Fibroblast of lung (primary cell): ENCODE data around the gene CCDC85A. TPM values are rescaled to one million over a fixed set of nuclear protein-coding genes. Genes with fewer than 3 reads are reported as not detected.

Experiments
- DNase-seq, 2 donors: peaks; one replicate each; pipeline versions ENCODE4 v3.0.0 to v3.0.0-alpha.2; 2010; ENCODE audit warnings: low read depth in 2 of 2
- H2AFZ ChIP-seq: 2 replicates; pipeline ENCODE4 v1.5.1; 2012; ENCODE audit warnings: low read length, control low read depth, inconsistent platforms
- H3K27ac ChIP-seq: 2 replicates; pipeline ENCODE4 v1.5.1; 2011; ENCODE audit warnings: low read length, control low read depth; ENCODE audit not compliant: insufficient read depth
- H3K27me3 ChIP-seq: 2 replicates; pipeline ENCODE4 v1.5.1; 2011; ENCODE audit warnings: mild to moderate bottlenecking, low read length; ENCODE audit not compliant: control insufficient read depth, insufficient read depth
- H3K36me3 ChIP-seq: 2 replicates; pipeline ENCODE4 v1.5.1; 2011; ENCODE audit warnings: low read length; ENCODE audit not compliant: control insufficient read depth, insufficient read depth
- H3K4me1 ChIP-seq: 2 replicates; pipeline ENCODE4 v1.5.1; 2011; ENCODE audit warnings: low read length; ENCODE audit not compliant: control insufficient read depth, insufficient read depth; ENCODE audit errors: extremely low read depth
- H3K4me2 ChIP-seq: 2 replicates; pipeline ENCODE4 v1.5.1; 2011; ENCODE audit warnings: low read length, control low read depth; ENCODE audit not compliant: insufficient read depth; ENCODE audit errors: extremely low read depth
- H3K4me3 ChIP-seq, 4 experiments: fragments of 200-600 bp in 1 of 4; sonication (generic) in 1 of 4; replicated peaks in 1 of 4; 2 replicates each; pipeline ENCODE4 v1.5.1; 2011 to 2016; ENCODE audit warnings: low read length in 4 of 4, low read depth in 3 of 4, mild to moderate bottlenecking in 3 of 4, control low read depth in 2 of 4, inconsistent platforms in 1 of 4, mixed read lengths in 1 of 4; ENCODE audit not compliant: insufficient read depth in 1 of 4; ENCODE audit errors: control extremely low read depth in 1 of 4
- H3K79me2 ChIP-seq: 2 replicates; pipeline ENCODE4 v1.5.1; 2012; ENCODE audit warnings: mild to moderate bottlenecking, low read length, inconsistent platforms; ENCODE audit not compliant: control insufficient read depth, insufficient read depth
- H3K9ac ChIP-seq: 2 replicates; pipeline ENCODE4 v1.5.1; 2011; ENCODE audit warnings: mild to moderate bottlenecking, low read length, control low read depth; ENCODE audit not compliant: insufficient read depth
- H3K9me3 ChIP-seq: 2 replicates; pipeline ENCODE4 v1.5.1; 2012; ENCODE audit warnings: low read depth, low read length; ENCODE audit not compliant: control insufficient read depth, insufficient read depth
- H4K20me1 ChIP-seq: 2 replicates; pipeline ENCODE4 v1.5.1; 2011; ENCODE audit warnings: low read length; ENCODE audit not compliant: control insufficient read depth, insufficient read depth; ENCODE audit errors: extremely low read depth
- EZH2 ChIP-seq: IDR thresholded peaks from 2 replicates; pipeline ENCODE4 v1.5.1; 2012; ENCODE audit warnings: low read length, control low read depth, mild to moderate bottlenecking; ENCODE audit errors: missing control alignments
- polyA plus RNA-seq, 2 donors: library from polyadenylated mRNA; depleted of rRNA in 1 of 2; stranded (reverse) in 1 of 2; unstranded in 1 of 2; fragments of >200 nt; gene quantifications; 2 replicates each; pipeline ENCODE4 v1.2.1, GENCODE V29; 2011 to 2012; ENCODE audit warnings: missing spikeins in 1 of 2
- total RNA-seq: library from RNA; depleted of rRNA; stranded (reverse); fragments of >200 nt; gene quantifications from 2 replicates; pipeline ENCODE4 v1.2.1, GENCODE V29; 2014
- TF ChIP-seq, protein P1 (sequence below), 2 donors: IDR thresholded peaks in 1 of 2; conservative IDR thresholded peaks in 1 of 2; 1 replicate in 1 of 2; 2 replicates in 1 of 2; pipeline ENCODE4 v1.5.1; 2011 to 2012; ENCODE audit warnings: low read length in 2 of 2, control low read depth in 1 of 2, inconsistent platforms in 1 of 2, low read depth in 1 of 2, mild to moderate bottlenecking in 1 of 2

The CCDC85A gene
- total and polyA plus RNA-seq, 2 donors (not counting 1 experiment from before 2014, with no cell fraction given): 0.03 TPM; not detected in 1

DNA sequence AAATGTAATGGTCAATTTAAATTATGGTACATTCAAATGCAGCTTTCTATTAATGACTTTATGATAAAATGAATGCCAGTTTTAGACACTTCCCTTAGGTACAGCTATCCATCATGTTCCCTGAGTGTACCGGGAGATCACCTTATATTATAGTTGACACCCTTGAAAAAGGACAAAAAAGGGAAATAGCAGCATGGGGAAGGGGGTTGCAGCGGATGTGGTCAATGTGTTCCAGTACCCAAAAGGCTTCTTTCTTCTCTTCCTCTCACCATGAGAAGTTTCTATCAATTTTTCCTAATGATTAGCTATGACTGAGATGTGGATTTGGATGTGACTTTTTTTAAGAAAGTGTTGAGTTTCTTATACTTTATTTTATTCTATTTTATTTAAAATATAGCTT is 154.4 kb downstream of the CCDC85A start:
- Histone ChIP-seq H3K9me3 (no peaks in the 10 kb centered on the region), H3K4me1 (no peaks in the 10 kb centered on the region), H3K27me3 (no peaks in the 10 kb centered on the region), H3K27ac (no peak overlapping the region), H3K9ac (no peak overlapping the region), H3K4me3 (no peak overlapping the region), H3K79me2 (no peaks in the 10 kb centered on the region), H2AFZ (no peak overlapping the region), H3K36me3 (no peaks in the 10 kb centered on the region), H4K20me1 (no peaks in the 10 kb centered on the region), H3K4me2 (no peak overlapping the region)
- no peak for DNase-seq
- TF ChIP-seq EZH2: no peak
- TF ChIP-seq, protein P1, sequence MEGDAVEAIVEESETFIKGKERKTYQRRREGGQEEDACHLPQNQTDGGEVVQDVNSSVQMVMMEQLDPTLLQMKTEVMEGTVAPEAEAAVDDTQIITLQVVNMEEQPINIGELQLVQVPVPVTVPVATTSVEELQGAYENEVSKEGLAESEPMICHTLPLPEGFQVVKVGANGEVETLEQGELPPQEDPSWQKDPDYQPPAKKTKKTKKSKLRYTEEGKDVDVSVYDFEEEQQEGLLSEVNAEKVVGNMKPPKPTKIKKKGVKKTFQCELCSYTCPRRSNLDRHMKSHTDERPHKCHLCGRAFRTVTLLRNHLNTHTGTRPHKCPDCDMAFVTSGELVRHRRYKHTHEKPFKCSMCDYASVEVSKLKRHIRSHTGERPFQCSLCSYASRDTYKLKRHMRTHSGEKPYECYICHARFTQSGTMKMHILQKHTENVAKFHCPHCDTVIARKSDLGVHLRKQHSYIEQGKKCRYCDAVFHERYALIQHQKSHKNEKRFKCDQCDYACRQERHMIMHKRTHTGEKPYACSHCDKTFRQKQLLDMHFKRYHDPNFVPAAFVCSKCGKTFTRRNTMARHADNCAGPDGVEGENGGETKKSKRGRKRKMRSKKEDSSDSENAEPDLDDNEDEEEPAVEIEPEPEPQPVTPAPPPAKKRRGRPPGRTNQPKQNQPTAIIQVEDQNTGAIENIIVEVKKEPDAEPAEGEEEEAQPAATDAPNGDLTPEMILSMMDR (conservative IDR thresholded peaks at IDR 0.05 in 1 of 2, IDR thresholded peaks at IDR 0.05 in 1 of 2; ENCODE audit: low read depth in 1 of 2, low read length in 2 of 2): no peak

DNA sequence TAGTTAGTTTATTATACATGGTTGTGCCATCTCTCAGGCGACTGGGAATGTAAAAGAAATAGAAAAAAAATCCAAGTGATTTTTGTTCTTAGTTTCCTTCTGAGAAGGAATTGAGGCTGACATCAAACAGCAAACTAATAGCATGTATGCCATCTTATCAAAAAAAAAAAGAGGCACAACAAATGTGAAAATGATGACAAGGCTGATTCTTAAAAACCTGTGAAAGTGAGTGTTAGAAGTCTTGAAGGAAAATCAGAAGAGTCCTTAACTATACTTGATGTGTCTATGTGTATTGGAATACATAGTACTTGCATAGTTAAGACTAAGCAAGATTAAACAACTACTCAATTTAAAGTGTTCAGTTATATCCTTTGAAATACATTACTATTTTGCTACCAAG is 161.0 kb downstream of the CCDC85A start:
- no peaks in the 10 kb centered on the region for H3K36me3 ChIP-seq
- H3K4me1 ChIP-seq: no peaks in the 10 kb centered on the region
- no peak for TF ChIP-seq EZH2
- TF ChIP-seq, protein P1 (conservative IDR thresholded peaks at IDR 0.05 in 1 of 2, IDR thresholded peaks at IDR 0.05 in 1 of 2; ENCODE audit: low read depth in 1 of 2, low read length in 2 of 2): no peak
- no peak overlapping the region for H3K27ac ChIP-seq
- H3K9me3 ChIP-seq: no peaks in the 10 kb centered on the region
- no peaks in the 10 kb centered on the region for H3K27me3 ChIP-seq
- H3K9ac ChIP-seq: no peak overlapping the region
- H3K4me3 ChIP-seq: no peak overlapping the region
- H3K79me2 ChIP-seq: no peaks in the 10 kb centered on the region
- no peaks in the 10 kb centered on the region for H4K20me1 ChIP-seq
- DNase-seq: no peak
- no peak overlapping the region for H3K4me2 ChIP-seq
- no peak overlapping the region for H2AFZ ChIP-seq

DNA sequence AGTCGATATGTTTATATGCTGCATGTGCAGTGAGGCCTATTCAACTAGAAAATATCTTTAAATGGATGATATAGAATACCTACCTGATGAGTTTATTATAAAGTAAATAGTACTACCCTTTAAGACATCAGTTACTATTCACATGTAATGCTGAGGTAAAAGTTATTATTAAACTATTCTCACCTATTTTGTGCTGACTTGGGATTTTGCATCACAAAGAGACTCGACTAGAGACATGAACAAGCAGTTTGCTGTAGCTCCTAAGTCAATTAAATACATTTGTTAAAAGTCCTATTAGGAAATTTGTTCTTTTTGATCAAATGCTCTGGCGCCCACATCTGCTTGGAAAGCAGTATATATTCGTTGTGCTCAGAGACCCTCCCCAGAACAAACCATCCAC is 164.1 kb downstream of the CCDC85A start:
- Histone ChIP-seq H3K27me3 (no peaks in the 10 kb centered on the region), H3K9me3 (no peaks in the 10 kb centered on the region), H3K4me2 (no peak overlapping the region), H2AFZ (no peak overlapping the region), H3K9ac (no peak overlapping the region), H3K27ac (no peak overlapping the region), H3K36me3 (no peaks in the 10 kb centered on the region), H3K4me3 (no peak overlapping the region), H3K4me1 (no peaks in the 10 kb centered on the region), H3K79me2 (no peaks in the 10 kb centered on the region), H4K20me1 (no peaks in the 10 kb centered on the region)
- no peak for DNase-seq
- TF ChIP-seq, protein P1 (conservative IDR thresholded peaks at IDR 0.05 in 1 of 2, IDR thresholded peaks at IDR 0.05 in 1 of 2; ENCODE audit: low read depth in 1 of 2, low read length in 2 of 2): no peak
- no peak for TF ChIP-seq EZH2
